IMR-90 (cell line): ENCODE measurements around the gene HOXC5. TPM values are rescaled to one million over a fixed set of nuclear protein-coding genes. Genes with fewer than 3 reads are reported as not detected.

Experiments used
- ATAC-seq: fragments of 200-7000 bp; cut with Tn5 transposase; 2 replicates; pipeline ENCODE4 v1.9.1; 2020; ENCODE audit warnings: low read depth, mild to moderate bottlenecking, moderate library complexity
- BruUV-seq: library from RNA; stranded (reverse); fragments of 400-500 nt; replicated peaks from 2 replicates; lab custom pipeline; 2021; lab: Mats Ljungman, UMichigan
- CTCF ChIA-PET: fragments of 300-600 bp; formaldehyde crosslinking; extraction: SDS; loops from one replicate; lab custom pipeline; 2021; ENCODE audit warnings: antibody characterized with exemption; lab: Yijun Ruan, JAX
- POLR2A ChIA-PET: fragments of 300-600 bp; sonication (Branson Sonifier 250); formaldehyde crosslinking; loops from one replicate; lab custom pipeline; 2022; ENCODE audit warnings: antibody characterized with exemption; ENCODE audit not compliant: unreplicated experiment; lab: Charles Lee
- DNase-seq: peaks from one replicate; pipeline ENCODE4 v3.0.0; 2013
- H2AFZ ChIP-seq: replicated peaks from 2 replicates; pipeline ENCODE3; 2013; ENCODE audit warnings: low read length, mild to moderate bottlenecking; ENCODE audit not compliant: poor library complexity
- H2AK5ac ChIP-seq: 2 replicates; pipeline ENCODE4 v1.6.1; 2013; ENCODE audit warnings: low read depth, low read length, inconsistent platforms
- H2AK9ac ChIP-seq: replicated peaks from 2 replicates; pipeline ENCODE3; 2013; ENCODE audit warnings: mild to moderate bottlenecking, low read depth, low read length, moderate library complexity; ENCODE audit not compliant: poor library complexity
- H2BK120ac ChIP-seq: 2 replicates; pipeline ENCODE4 v1.6.1; 2013; ENCODE audit warnings: low read depth, low read length, inconsistent platforms
- H2BK15ac ChIP-seq: 3 replicates; pipeline ENCODE4 v1.6.1; 2013; ENCODE audit warnings: low read depth, low read length, inconsistent platforms
- H2BK20ac ChIP-seq: 2 replicates; pipeline ENCODE4 v1.6.1; 2013; ENCODE audit warnings: low read depth, mild to moderate bottlenecking, inconsistent platforms, low read length, moderate library complexity
- H2BK5ac ChIP-seq: 2 replicates; pipeline ENCODE4 v1.6.1; 2013; ENCODE audit warnings: mild to moderate bottlenecking, low read depth, low read length, inconsistent platforms; ENCODE audit not compliant: poor library complexity, severe bottlenecking
- H3K14ac ChIP-seq: replicated peaks from 2 replicates; pipeline ENCODE4 v1.6.1; 2013; ENCODE audit warnings: low read depth, low read length, inconsistent platforms
- H3K18ac ChIP-seq: 2 replicates; pipeline ENCODE4 v1.6.1; 2013; ENCODE audit warnings: low read depth, low read length, control low read depth
- H3K23ac ChIP-seq: 2 replicates; pipeline ENCODE4 v1.6.1; 2013; ENCODE audit warnings: low read depth, low read length, inconsistent platforms
- H3K27ac ChIP-seq: 2 replicates; pipeline ENCODE4 v1.5.1; 2013; ENCODE audit warnings: mild to moderate bottlenecking, control low read depth, low read length; ENCODE audit not compliant: insufficient read depth
- H3K27me3 ChIP-seq: 2 replicates; pipeline ENCODE4 v1.6.1; 2013; ENCODE audit warnings: low read length; ENCODE audit not compliant: control insufficient read depth, insufficient read depth
- H3K36me3 ChIP-seq: 2 replicates; pipeline ENCODE4 v1.6.1; 2013; ENCODE audit warnings: low read length, mixed read lengths; ENCODE audit not compliant: control insufficient read depth, insufficient read depth
- H3K4ac ChIP-seq: 2 replicates; pipeline ENCODE4 v1.6.1; 2013; ENCODE audit warnings: low read depth, low read length, inconsistent platforms
- H3K4me1 ChIP-seq: 2 replicates; pipeline ENCODE4 v1.6.1; 2013; ENCODE audit warnings: low read length, mixed read lengths; ENCODE audit not compliant: control insufficient read depth, insufficient read depth
- H3K4me2 ChIP-seq: 2 replicates; pipeline ENCODE4 v1.6.1; 2013; ENCODE audit warnings: low read depth, mild to moderate bottlenecking, control low read depth, low read length, moderate library complexity
- H3K4me3 ChIP-seq: 2 replicates; pipeline ENCODE4 v1.5.1; 2013; ENCODE audit warnings: low read depth, mild to moderate bottlenecking, control low read depth, low read length, moderate library complexity; ENCODE audit not compliant: insufficient read depth
- H3K56ac ChIP-seq: 2 replicates; pipeline ENCODE4 v1.6.1; 2013; ENCODE audit warnings: low read length, inconsistent platforms; ENCODE audit not compliant: insufficient read depth; ENCODE audit errors: extremely low read depth
- H3K79me1 ChIP-seq, 2 experiments: 2 replicates each; pipeline ENCODE4 v1.6.1; 2013; ENCODE audit warnings: low read length in 2 of 2, inconsistent platforms in 1 of 2, low read depth in 1 of 2
- H3K9ac ChIP-seq: 2 replicates; pipeline ENCODE4 v1.6.1; 2013; ENCODE audit warnings: low read depth, low read length, control low read depth
- H3K9me1 ChIP-seq: 2 replicates; pipeline ENCODE4 v1.6.1; 2013; ENCODE audit warnings: low read length, inconsistent platforms; ENCODE audit not compliant: insufficient read depth
- H3K9me3 ChIP-seq: 2 replicates; pipeline ENCODE4 v1.6.1; 2013; ENCODE audit warnings: low read length; ENCODE audit not compliant: control insufficient read depth, insufficient read depth
- H4K20me1 ChIP-seq: 2 replicates; pipeline ENCODE4 v1.6.1; 2013; ENCODE audit warnings: low read length, inconsistent platforms; ENCODE audit not compliant: insufficient read depth
- H4K5ac ChIP-seq: 2 replicates; pipeline ENCODE4 v1.6.1; 2013; ENCODE audit warnings: mild to moderate bottlenecking, low read depth, low read length, control low read depth
- H4K8ac ChIP-seq, 2 experiments: 2 replicates each; pipeline ENCODE4 v1.6.1; 2013; ENCODE audit warnings: low read depth in 2 of 2, low read length in 2 of 2, control low read depth in 1 of 2, inconsistent platforms in 1 of 2
- H4K91ac ChIP-seq: 2 replicates; pipeline ENCODE4 v1.6.1; 2013; ENCODE audit warnings: low read depth, low read length, inconsistent platforms; ENCODE audit not compliant: insufficient read depth
- BHLHE40 ChIP-seq: fragments of 150-350 bp; IDR thresholded peaks from 2 replicates; pipeline ENCODE4 v1.6.1; 2016; ENCODE audit warnings: mild to moderate bottlenecking, low read depth, low read length
- CHD1 ChIP-seq: IDR thresholded peaks from 2 replicates; pipeline ENCODE4 v1.6.1; 2012; ENCODE audit warnings: low read depth, low read length, improper control_type of control experiment
- MXI1 ChIP-seq: IDR thresholded peaks from 2 replicates; pipeline ENCODE4 v1.6.1; 2012; ENCODE audit warnings: low read depth, mild to moderate bottlenecking, low read length, moderate library complexity, borderline replicate concordance
- POLR2A ChIP-seq: IDR thresholded peaks from 2 replicates; pipeline ENCODE4 v1.6.1; 2012; ENCODE audit warnings: mild to moderate bottlenecking, low read depth, low read length
- RAD21 ChIP-seq: IDR thresholded peaks from 2 replicates; pipeline ENCODE4 v1.6.1; 2012; ENCODE audit warnings: low read length, improper control_type of control experiment
- RCOR1 ChIP-seq: IDR thresholded peaks from 2 replicates; pipeline ENCODE4 v1.6.1; 2012; ENCODE audit warnings: mild to moderate bottlenecking, low read length, improper control_type of control experiment; ENCODE audit not compliant: insufficient replicate concordance
- RFX5 ChIP-seq: IDR thresholded peaks from 2 replicates; pipeline ENCODE4 v1.8.0; 2012; ENCODE audit warnings: low read depth, mild to moderate bottlenecking, low read length, moderate library complexity
- SMC3 ChIP-seq: fragments of 150-350 bp; IDR thresholded peaks from 2 replicates; pipeline ENCODE4 v1.6.1; 2016; ENCODE audit warnings: low read depth, mild to moderate bottlenecking, antibody characterized with exemption, low read length, moderate library complexity
- WGBS, 2 experiments: methylation state at CpG; one replicate each; pipeline versions ENCODE4 v1.1.5 to v1.1.7; 2013; ENCODE audit warnings: missing lambda C conversion rate in 2 of 2; ENCODE audit not compliant: insufficient read length in 1 of 2; ENCODE audit errors: extremely low coverage in 2 of 2; 5-methylcytosine and 5-hydroxymethylcytosine counted together
- dilution Hi-C: fragments of 300-500 bp; cut with HindIII; formaldehyde crosslinking; loops from one replicate; pipeline ENCODE4 v1.14.3; 2018; ENCODE audit warnings: low sequenced_read_pairs; ENCODE audit not compliant: unreplicated experiment
- in situ Hi-C: fragments of 300-500 bp; cut with MboI; formaldehyde crosslinking; loops from 3 replicates; pipeline ENCODE4 v1.14.3; 2019; ENCODE audit warnings: low sequenced_read_pairs, inconsistent platforms, mixed read lengths
- intact Hi-C: fragments of 100-400 bp; cut with micrococcal nuclease; formaldehyde crosslinking; loops from 2 replicates; pipeline ENCODE4 v1.10.0; 2022
- polyA plus RNA-seq, 3 experiments: library from polyadenylated mRNA; depleted of rRNA; stranded (reverse); fragments of >200 nt; gene quantifications; 2 replicates each; pipeline ENCODE4 v1.2.3, GENCODE V29; 2012; ENCODE audit warnings: low replicate concordance in 1 of 3
- total RNA-seq: library from RNA; depleted of rRNA; stranded (reverse); fragments of >200 nt; gene quantifications from 2 replicates; pipeline ENCODE4 v1.2.3, GENCODE V29; 2012
- TF ChIP-seq, protein P1 (sequence below): fragments of 150-350 bp; IDR thresholded peaks from 2 replicates; pipeline ENCODE4 v1.6.1; 2017; ENCODE audit warnings: mild to moderate bottlenecking, antibody characterized with exemption, low read length, low read depth
- TF ChIP-seq, protein P2 (sequence below): conservative IDR thresholded peaks from 2 replicates; pipeline ENCODE4 v1.5.1; 2012; ENCODE audit warnings: mild to moderate bottlenecking, low read depth, low read length, improper control_type of control experiment

The HOXC5 gene
- total and polyA plus RNA-seq, 2 of the 4 experiments (the other 2 are of a cell fraction): not detected

DNA sequence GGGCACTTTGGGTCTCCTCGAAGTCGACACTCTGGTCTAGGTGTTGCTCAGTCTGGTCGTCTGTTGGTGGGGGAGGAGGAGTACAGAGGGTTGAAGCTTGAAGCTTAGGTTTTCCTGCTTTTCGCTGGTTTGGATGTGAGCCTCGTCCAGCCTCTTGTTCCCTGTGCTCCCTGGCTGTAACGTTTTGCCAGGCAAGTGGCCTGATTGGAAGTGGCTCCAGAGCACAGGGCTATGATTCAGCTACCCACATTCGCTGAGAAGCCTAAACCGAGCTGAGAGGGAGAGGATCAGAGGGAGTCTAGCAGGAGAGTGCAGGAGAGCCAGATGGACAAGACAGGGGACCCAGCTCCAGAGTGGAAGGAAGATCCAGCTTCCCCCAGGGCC, 41.8 kb upstream of the HOXC5 start:
- peaks cover 15% of the 10 kb centered on the region for H3K9me3 ChIP-seq
- DNase-seq (no peak), ATAC-seq (no peak)
- H3K27ac ChIP-seq: no peak overlapping the region
- no peak overlapping the region for H3K23ac ChIP-seq
- H3K18ac ChIP-seq: no peak overlapping the region
- no peak overlapping the region for H4K91ac ChIP-seq
- H3K9ac ChIP-seq: no peak overlapping the region
- no peak overlapping the region for H2BK20ac ChIP-seq
- H4K5ac ChIP-seq: no peak overlapping the region
- TF ChIP-seq BHLHE40: no peak
- TF ChIP-seq MXI1: no peak
- no peak for TF ChIP-seq RCOR1
- TF ChIP-seq SMC3: no peak
- no peak for TF ChIP-seq RAD21
- TF ChIP-seq CHD1: no peak
- TF ChIP-seq RFX5: no peak
- no peak for TF ChIP-seq POLR2A
- TF ChIP-seq, protein P1, sequence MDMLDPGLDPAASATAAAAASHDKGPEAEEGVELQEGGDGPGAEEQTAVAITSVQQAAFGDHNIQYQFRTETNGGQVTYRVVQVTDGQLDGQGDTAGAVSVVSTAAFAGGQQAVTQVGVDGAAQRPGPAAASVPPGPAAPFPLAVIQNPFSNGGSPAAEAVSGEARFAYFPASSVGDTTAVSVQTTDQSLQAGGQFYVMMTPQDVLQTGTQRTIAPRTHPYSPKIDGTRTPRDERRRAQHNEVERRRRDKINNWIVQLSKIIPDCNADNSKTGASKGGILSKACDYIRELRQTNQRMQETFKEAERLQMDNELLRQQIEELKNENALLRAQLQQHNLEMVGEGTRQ: no peak
- TF ChIP-seq, protein P2, sequence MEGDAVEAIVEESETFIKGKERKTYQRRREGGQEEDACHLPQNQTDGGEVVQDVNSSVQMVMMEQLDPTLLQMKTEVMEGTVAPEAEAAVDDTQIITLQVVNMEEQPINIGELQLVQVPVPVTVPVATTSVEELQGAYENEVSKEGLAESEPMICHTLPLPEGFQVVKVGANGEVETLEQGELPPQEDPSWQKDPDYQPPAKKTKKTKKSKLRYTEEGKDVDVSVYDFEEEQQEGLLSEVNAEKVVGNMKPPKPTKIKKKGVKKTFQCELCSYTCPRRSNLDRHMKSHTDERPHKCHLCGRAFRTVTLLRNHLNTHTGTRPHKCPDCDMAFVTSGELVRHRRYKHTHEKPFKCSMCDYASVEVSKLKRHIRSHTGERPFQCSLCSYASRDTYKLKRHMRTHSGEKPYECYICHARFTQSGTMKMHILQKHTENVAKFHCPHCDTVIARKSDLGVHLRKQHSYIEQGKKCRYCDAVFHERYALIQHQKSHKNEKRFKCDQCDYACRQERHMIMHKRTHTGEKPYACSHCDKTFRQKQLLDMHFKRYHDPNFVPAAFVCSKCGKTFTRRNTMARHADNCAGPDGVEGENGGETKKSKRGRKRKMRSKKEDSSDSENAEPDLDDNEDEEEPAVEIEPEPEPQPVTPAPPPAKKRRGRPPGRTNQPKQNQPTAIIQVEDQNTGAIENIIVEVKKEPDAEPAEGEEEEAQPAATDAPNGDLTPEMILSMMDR: no peak
- no TSS peak for BruUV-seq
- H2AK9ac ChIP-seq: no peak overlapping the region
- no peak overlapping the region for H3K4ac ChIP-seq
- peaks cover 98% of the 10 kb centered on the region for H3K27me3 ChIP-seq
- no peaks in the 10 kb centered on the region for H3K9me1 ChIP-seq
- H3K79me1 ChIP-seq: no peaks in the 10 kb centered on the region
- no peak overlapping the region for H3K4me3 ChIP-seq
- peaks cover 3% of the 10 kb centered on the region; the same call in 1 of the 2 replicates for H3K4me1 ChIP-seq
- dilution Hi-C loops (no loop called here), intact Hi-C loops (no loop called here), in situ Hi-C loops (loop anchor here (10.0 kb wide), 2 partner anchors 226 to 384 kb away; no protein-coding TSS in a partner anchor)
- no peak overlapping the region for H3K14ac ChIP-seq
- H3K4me2 ChIP-seq: no peak overlapping the region
- H2AFZ ChIP-seq: peak overlapping the region; percentile 37
- H4K8ac ChIP-seq: no peak overlapping the region
- 4% methylated on average over 3 of the region's 8 CpGs; no CpG with 5 or more reads in 1 of the 2 experiments for WGBS, 2 experiments
- H2BK5ac ChIP-seq: no peak overlapping the region
- no peak overlapping the region for H2BK120ac ChIP-seq
- ChIA-PET CTCF (interaction anchor here (2.3 kb wide), 1 partner anchor 210 kb away, joined by 8 read pairs; no protein-coding TSS in a partner anchor), POLR2A (no interaction called here)
- no peaks in the 10 kb centered on the region for H3K36me3 ChIP-seq
- H4K20me1 ChIP-seq: no peaks in the 10 kb centered on the region; the same call in 1 of the 2 replicates
- no peak overlapping the region for H3K56ac ChIP-seq
- H2AK5ac ChIP-seq: no peak overlapping the region
- no peak overlapping the region for H2BK15ac ChIP-seq
